ENCODE measurements around the gene USB1.

Gene USB1

GRCh38 chr16:58054289-58054688, 53.1 kb downstream of the USB1 start:
- H3K4me3 ChIP-seq: no peak overlapping the region
- H3K4me1 ChIP-seq: peaks cover 26% of the 10 kb centered on the region
- H3K4me2 ChIP-seq: no peak overlapping the region
- no peak overlapping the region for H3K27ac ChIP-seq
- H3K27me3 ChIP-seq: no peaks in the 10 kb centered on the region
- no peaks in the 10 kb centered on the region for H4K20me1 ChIP-seq
- H3K9me3 ChIP-seq: no peaks in the 10 kb centered on the region
- H3K9ac ChIP-seq: no peak overlapping the region
- H3K36me3 ChIP-seq: no peaks in the 10 kb centered on the region
- TF ChIP-seq Cebpa-rat (IDR thresholded peaks at IDR 0.05): no peak

GRCh38 chr16:58056580-58056979, 55.4 kb downstream of the USB1 start:
- TF ChIP-seq Cebpa-rat (IDR thresholded peaks at IDR 0.05): no peak
- H3K27me3 ChIP-seq: no peaks in the 10 kb centered on the region
- no peak overlapping the region for H3K9ac ChIP-seq
- H3K4me2 ChIP-seq: no peak overlapping the region
- no peaks in the 10 kb centered on the region for H4K20me1 ChIP-seq
- no peaks in the 10 kb centered on the region for H3K9me3 ChIP-seq
- H3K27ac ChIP-seq: no peak overlapping the region
- no peak overlapping the region for H3K4me3 ChIP-seq
- H3K4me1 ChIP-seq: peaks cover 8% of the 10 kb centered on the region
- no peaks in the 10 kb centered on the region for H3K36me3 ChIP-seq

GRCh38 chr16:58057121-58057520, 55.9 kb downstream of the USB1 start:
- H3K4me3 ChIP-seq: no peak overlapping the region
- peaks cover 8% of the 10 kb centered on the region for H3K4me1 ChIP-seq
- no peak overlapping the region for H3K27ac ChIP-seq
- no peaks in the 10 kb centered on the region for H3K27me3 ChIP-seq
- H3K9me3 ChIP-seq: no peaks in the 10 kb centered on the region
- no peaks in the 10 kb centered on the region for H3K36me3 ChIP-seq
- H3K9ac ChIP-seq: no peak overlapping the region
- TF ChIP-seq Cebpa-rat (IDR thresholded peaks at IDR 0.05): no peak
- no peaks in the 10 kb centered on the region for H4K20me1 ChIP-seq
- no peak overlapping the region for H3K4me2 ChIP-seq

GRCh38 chr16:58057784-58058183, 56.6 kb downstream of the USB1 start:
- H3K4me1 ChIP-seq: peaks cover 6% of the 10 kb centered on the region
- H3K27ac ChIP-seq: no peak overlapping the region

GRCh38 chr16:58062821-58063220, 61.6 kb downstream of the USB1 start:
- no peaks in the 10 kb centered on the region for H3K36me3 ChIP-seq
- no peak for TF ChIP-seq Cebpa-rat (IDR thresholded peaks at IDR 0.05)

More at GRCh38 chr16:58057784-58058183, 56.6 kb downstream of the USB1 start:
- no peaks in the 10 kb centered on the region for H3K36me3 ChIP-seq
- no peak overlapping the region for H3K4me3 ChIP-seq
- TF ChIP-seq Cebpa-rat (IDR thresholded peaks at IDR 0.05): no peak
- H4K20me1 ChIP-seq: no peaks in the 10 kb centered on the region
- H3K4me2 ChIP-seq: no peak overlapping the region
- no peaks in the 10 kb centered on the region for H3K27me3 ChIP-seq
- no peaks in the 10 kb centered on the region for H3K9me3 ChIP-seq
- H3K9ac ChIP-seq: no peak overlapping the region

GRCh38 chr16:58063377-58064076, 62.3 kb downstream of the USB1 start:
- no peak for TF ChIP-seq Cebpa-rat (IDR thresholded peaks at IDR 0.05)
- H3K27ac ChIP-seq: no peak overlapping the region
- no peak overlapping the region for H3K9ac ChIP-seq
- H3K4me1 ChIP-seq: no peaks in the 10 kb centered on the region
- no peaks in the 10 kb centered on the region for H3K27me3 ChIP-seq
- H3K9me3 ChIP-seq: no peaks in the 10 kb centered on the region
- H4K20me1 ChIP-seq: no peaks in the 10 kb centered on the region
- no peaks in the 10 kb centered on the region for H3K36me3 ChIP-seq
- no peak overlapping the region for H3K4me2 ChIP-seq
- no peak overlapping the region for H3K4me3 ChIP-seq

More at GRCh38 chr16:58062821-58063220, 61.6 kb downstream of the USB1 start:
- Histone ChIP-seq H3K27ac (no peak overlapping the region), H4K20me1 (no peaks in the 10 kb centered on the region), H3K9me3 (no peaks in the 10 kb centered on the region), H3K4me2 (no peak overlapping the region), H3K27me3 (no peaks in the 10 kb centered on the region), H3K9ac (no peak overlapping the region), H3K4me1 (no peaks in the 10 kb centered on the region), H3K4me3 (no peak overlapping the region)

GRCh38 chr16:58070585-58070984, 69.4 kb downstream of the USB1 start:
- Histone ChIP-seq H3K4me3 (no peak overlapping the region), H3K4me2 (no peak overlapping the region), H3K4me1 (0 out of 2 replicates have a peak, but pooled peaks cover 4% of the 10 kb centered on the region), H3K36me3 (no peaks in the 10 kb centered on the region), H3K27me3 (no peaks in the 10 kb centered on the region), H3K9ac (no peak overlapping the region), H3K9me3 (0 out of 2 replicates have a peak, but pooled peaks cover 6% of the 10 kb centered on the region), H4K20me1 (no peaks in the 10 kb centered on the region), H3K27ac (no peak overlapping the region)
- no peak for TF ChIP-seq Cebpa-rat (IDR thresholded peaks at IDR 0.05)

Data from BLaER1 (cell line).